Esophagus (tissue), 2 donors: ENCODE measurements around the gene CAPN11. TPM values are rescaled to one million over a fixed set of nuclear protein-coding genes. Genes with fewer than 3 reads are reported as not detected.
A peak's percentile ranks its signal among the peaks of the same experiment; 100 is the strongest.

Experiments used
- H3K27ac ChIP-seq, 2 donors: one replicate each; pipeline ENCODE4 v1.5.1; 2013; ENCODE audit warnings: low read depth in 2 of 2, mild to moderate bottlenecking in 2 of 2, inconsistent platforms in 1 of 2, low read length in 1 of 2, moderate library complexity in 1 of 2
- H3K27me3 ChIP-seq, 2 donors: one replicate each; pipeline ENCODE4 v1.6.1; 2013; ENCODE audit warnings: low read length in 2 of 2, control low read depth in 1 of 2, mild to moderate bottlenecking in 1 of 2; ENCODE audit not compliant: insufficient read depth in 2 of 2, control insufficient read depth in 1 of 2
- H3K36me3 ChIP-seq, 2 donors: one replicate each; pipeline ENCODE4 v1.6.1; 2013; ENCODE audit warnings: low read length in 1 of 2; ENCODE audit not compliant: control insufficient read depth in 2 of 2, insufficient read depth in 2 of 2
- H3K4me1 ChIP-seq, 2 donors: one replicate each; pipeline ENCODE4 v1.6.1; 2013; ENCODE audit warnings: low read length in 1 of 2; ENCODE audit not compliant: control insufficient read depth in 2 of 2, insufficient read depth in 2 of 2
- H3K4me3 ChIP-seq, 2 donors: one replicate each; pipeline ENCODE4 v1.5.1; 2013; ENCODE audit warnings: low read length in 2 of 2, mild to moderate bottlenecking in 2 of 2, low read depth in 1 of 2, moderate library complexity in 1 of 2
- H3K9me3 ChIP-seq, 2 donors: one replicate each; pipeline ENCODE4 v1.6.1; 2013; ENCODE audit warnings: mild to moderate bottlenecking in 2 of 2, low read depth in 1 of 2, low read length in 1 of 2, moderate library complexity in 1 of 2; ENCODE audit not compliant: control insufficient read depth in 2 of 2, insufficient read depth in 1 of 2
- WGBS, 2 donors: extraction: QIAGEN DNeasy Blood & Tissue Kit; methylation state at CpG; one replicate each; pipeline ENCODE4 v1.1.7; 2013; 5-methylcytosine and 5-hydroxymethylcytosine counted together
- polyA plus RNA-seq, 2 donors: library from polyadenylated mRNA; stranded (reverse); fragments of 200-250 nt; gene quantifications; one replicate each; pipeline ENCODE4 v1.2.3, GENCODE V29; 2013
- donor health status: healthy with polysubstance abuse.
- donor health status: Bipolar disorder and iron deficiency.

CAPN11 gene
- polyA plus RNA-seq, 2 donors = 0.19 to 0.29 TPM

- Histone ChIP-seq H3K36me3 (peaks cover 0 to 7% of the 10 kb centered on the region in 2 donors), H3K4me3 (no peak overlapping the region), H3K27me3 (no peaks in the 10 kb centered on the region), H3K4me1 (peaks cover 8 to 13% of the 10 kb centered on the region in 2 donors), H3K9me3 (no peaks in the 10 kb centered on the region), H3K27ac (peak overlapping the region in 1 of 2 donors; percentile 41)
- 64 to 69% methylated on average over 6 of the region's 6 CpGs for WGBS, 2 donors
Observed at GRCh38 chr6:44117397-44118128, 41.1 kb upstream of the CAPN11 start.

- Histone ChIP-seq H3K27me3 (no peaks in the 10 kb centered on the region), H3K4me3 (no peak overlapping the region), H3K4me1 (peaks cover 8 to 9% of the 10 kb centered on the region in 2 donors), H3K9me3 (no peaks in the 10 kb centered on the region), H3K36me3 (peaks cover 0 to 2% of the 10 kb centered on the region in 2 donors), H3K27ac (peak overlapping the region in 1 of 2 donors; percentile 48)
- 33 to 40% methylated on average over 5 of the region's 5 CpGs for WGBS, 2 donors
Observed at GRCh38 chr6:44119704-44120262, 38.8 kb upstream of the CAPN11 start.

GRCh38 chr6:44120692-44121443, 37.8 kb upstream of the CAPN11 start:
- Histone ChIP-seq H3K4me1 (peaks cover 3 to 5% of the 10 kb centered on the region in 2 donors), H3K4me3 (no peak overlapping the region), H3K36me3 (no peaks in the 10 kb centered on the region), H3K9me3 (no peaks in the 10 kb centered on the region), H3K27me3 (no peaks in the 10 kb centered on the region), H3K27ac (no peak overlapping the region)
- WGBS, 2 donors = 62 to 71% methylated on average over 4 of the region's 4 CpGs

- 38 to 41% methylated on average over 1 of the region's 1 CpG for WGBS, 2 donors
Observed at GRCh38 chr6:44122801-44123200, 35.8 kb upstream of the CAPN11 start.

GRCh38 chr6:44123544-44123943, 35.1 kb upstream of the CAPN11 start:
- H3K4me3 ChIP-seq = no peak overlapping the region
- WGBS, 2 donors = 78 to 88% methylated on average over 2 of the region's 2 CpGs
- no peaks in the 10 kb centered on the region for H3K36me3 ChIP-seq
- no peaks in the 10 kb centered on the region for H3K27me3 ChIP-seq
- no peaks in the 10 kb centered on the region for H3K9me3 ChIP-seq
- H3K27ac ChIP-seq = peak overlapping the region in 1 of 2 donors; percentile 25
- peaks cover 2 to 6% of the 10 kb centered on the region in 2 donors for H3K4me1 ChIP-seq

More at GRCh38 chr6:44122801-44123200, 35.8 kb upstream of the CAPN11 start:
- no peaks in the 10 kb centered on the region for H3K27me3 ChIP-seq
- H3K36me3 ChIP-seq = no peaks in the 10 kb centered on the region
- peaks cover 0 to 2% of the 10 kb centered on the region in 2 donors for H3K4me1 ChIP-seq
- no peak overlapping the region for H3K4me3 ChIP-seq
- H3K27ac ChIP-seq = no peak overlapping the region
- no peaks in the 10 kb centered on the region for H3K9me3 ChIP-seq

GRCh38 chr6:44126320-44127149, 32.1 kb upstream of the CAPN11 start:
- peak overlapping the region; percentile 66 to 80 for H3K4me3 ChIP-seq
- H3K4me1 ChIP-seq = peaks cover 5 to 11% of the 10 kb centered on the region in 2 donors
- no peaks in the 10 kb centered on the region for H3K27me3 ChIP-seq
- H3K27ac ChIP-seq = peak overlapping the region; percentile 88 to 89
- H3K9me3 ChIP-seq = no peaks in the 10 kb centered on the region
- no peaks in the 10 kb centered on the region for H3K36me3 ChIP-seq
- 1 to 2% methylated on average over 21 to 31 of the region's 31 CpGs for WGBS, 2 donors

- Histone ChIP-seq H3K36me3 (no peaks in the 10 kb centered on the region), H3K4me1 (peaks cover 5 to 16% of the 10 kb centered on the region in 2 donors), H3K27me3 (no peaks in the 10 kb centered on the region), H3K27ac (peak within 1 kb of the TSS; percentile 88 to 89), H3K9me3 (no peaks in the 10 kb centered on the region), H3K4me3 (peak within 1 kb of the TSS; percentile 66 to 88)
- WGBS, 2 donors = 0 to 1% methylated on average over 49 to 75 of the region's 80 CpGs
Observed at GRCh38 chr6:44127186-44128019, 31.2 kb upstream of the CAPN11 start, which contains the start of the genes MRPL14 and TMEM63B. TSS of gene MRPL14 (minus strand) at chr6:44127452. CDS start at chr6:44116611, 10,841 bp downstream. TSS of gene TMEM63B (plus strand) at chr6:44127554. CDS start at chr6:44134585, 7,031 bp downstream.

- WGBS, 2 donors = 5% methylated on average over 49 of the region's 49 CpGs
- Histone ChIP-seq H3K27me3 (no peaks in the 10 kb centered on the region), H3K4me3 (peak overlapping the region; percentile 66 to 88), H3K36me3 (no peaks in the 10 kb centered on the region), H3K9me3 (no peaks in the 10 kb centered on the region), H3K4me1 (peaks cover 5 to 16% of the 10 kb centered on the region in 2 donors), H3K27ac (peak overlapping the region; percentile 61 to 70)
Observed at GRCh38 chr6:44128020-44128917, 30.4 kb upstream of the CAPN11 start.
